Sigmoid colon (tissue), 7 donors: ENCODE data around the gene TBCD. TPM values are rescaled to one million over a fixed set of nuclear protein-coding genes. Genes with fewer than 3 reads are reported as not detected.

Experiments used
- DNase-seq: peaks from one replicate; pipeline ENCODE4 v3.0.0-alpha.2; 2019
- H3K27ac ChIP-seq, 4 donors: fragments of 200-600 bp; sonication (generic); one replicate each; pipeline ENCODE4 v1.5.1; 2016 to 2019; ENCODE audit warnings: mild to moderate bottlenecking in 1 of 4
- H3K27me3 ChIP-seq, 3 donors: fragments of 200-600 bp; sonication (generic); one replicate each; pipeline ENCODE4 v1.5.1; 2019; ENCODE audit warnings: mild to moderate bottlenecking in 1 of 3
- H3K36me3 ChIP-seq, 4 donors: fragments of 200-600 bp; sonication (generic); one replicate each; pipeline ENCODE4 v1.5.1; 2016 to 2019
- H3K4me1 ChIP-seq, 4 donors: fragments of 200-600 bp; sonication (generic); one replicate each; pipeline ENCODE4 v1.5.1; 2017 to 2019
- H3K4me3 ChIP-seq, 4 donors: fragments of 200-600 bp; sonication (generic); one replicate each; pipeline ENCODE4 v1.5.1; 2017 to 2019; ENCODE audit warnings: mild to moderate bottlenecking in 2 of 4, moderate library complexity in 1 of 4
- H3K9me3 ChIP-seq, 4 donors: fragments of 200-600 bp in 3 of 4; sonication (generic) in 3 of 4; one replicate each; pipeline versions ENCODE4 v1.5.1 to v1.6.1; 2013 to 2019
- CTCF ChIP-seq, 4 experiments: fragments of 450-650 bp in 3 of 4; fragments of 200-600 bp in 1 of 4; IDR thresholded peaks; one replicate each; pipeline ENCODE4 v1.5.1; 2016 to 2019; ENCODE audit warnings: antibody characterized with exemption in 4 of 4, mild to moderate bottlenecking in 3 of 4, moderate library complexity in 2 of 4
- EP300 ChIP-seq, 4 donors: sonication (generic); formaldehyde crosslinking; IDR thresholded peaks; one replicate each; pipeline ENCODE4 v1.6.1; 2017; ENCODE audit warnings: antibody characterized with exemption in 4 of 4
- POLR2A ChIP-seq, 2 donors: fragments of 450-650 bp; IDR thresholded peaks; one replicate each; pipeline ENCODE4 v1.6.1; 2016; ENCODE audit warnings: antibody characterized with exemption in 2 of 2, mild to moderate bottlenecking in 2 of 2, moderate library complexity in 2 of 2
- POLR2AphosphoS5 ChIP-seq, 4 donors: sonication (generic); formaldehyde crosslinking; IDR thresholded peaks; one replicate each; pipeline ENCODE4 v1.6.1; 2017; ENCODE audit warnings: antibody characterized with exemption in 4 of 4
- WGBS, 2 donors: extraction: QIAGEN DNeasy Blood & Tissue Kit; methylation state at CpG; one replicate each; pipeline ENCODE4 v1.1.7; 2013; 5-methylcytosine and 5-hydroxymethylcytosine counted together
- intact Hi-C: fragments of 100-400 bp; cut with DNase I; formaldehyde crosslinking; loops from one replicate; pipeline ENCODE4 v1.15.1; 2023
- polyA plus RNA-seq, 3 donors: library from polyadenylated mRNA; stranded (reverse); fragments of 200-250 nt; gene quantifications; one replicate each; pipeline ENCODE4 v1.2.3, GENCODE V29; 2013
- total RNA-seq, 4 donors: library from RNA; depleted of rRNA; stranded (reverse); fragments of >200 nt; gene quantifications; one replicate each; pipeline ENCODE4 v1.1.0, GENCODE V29; 2016
- donor health status: healthy with polysubstance abuse.
- donor health status: Bipolar disorder and iron deficiency.
- donor health status: healthy.

Gene TBCD
- total and polyA plus RNA-seq, 7 donors: 11.1 to 77.4 (median 34.2) TPM

GRCh38 chr17:82871776-82872561 lies 120.1 kb downstream of the TBCD start:
- H3K9me3 ChIP-seq: no peaks in the 10 kb centered on the region
- WGBS, 2 donors: 88 to 90% methylated on average over 41 of the region's 41 CpGs
- peaks cover 0 to 28% (median 14%) of the 10 kb centered on the region in 4 donors for H3K36me3 ChIP-seq
- H3K4me1 ChIP-seq: peaks cover 0 to 16% (median 12%) of the 10 kb centered on the region in 4 donors
- no peak for TF ChIP-seq POLR2AphosphoS5 (IDR thresholded peaks at IDR 0.05)
- no peak for TF ChIP-seq EP300 (IDR thresholded peaks at IDR 0.05)
- TF ChIP-seq POLR2A (IDR thresholded peaks at IDR 0.05): no peak
- TF ChIP-seq CTCF (IDR thresholded peaks at IDR 0.05): no peak
- H3K27ac ChIP-seq: peak overlapping the region in 1 of 4 donors; percentile 43
- H3K27me3 ChIP-seq: no peaks in the 10 kb centered on the region
- H3K4me3 ChIP-seq: no peak overlapping the region
- DNase-seq: no peak
- intact Hi-C loops: loop anchor here (10.0 kb wide), 1 partner anchor 183 kb away; no protein-coding TSS in a partner anchor

GRCh38 chr17:82872591-82873520 lies 121.0 kb downstream of the TBCD start:
- Histone ChIP-seq H3K27ac (no peak overlapping the region), H3K9me3 (no peaks in the 10 kb centered on the region), H3K4me1 (peaks cover 0 to 22% (median 19%) of the 10 kb centered on the region in 4 donors), H3K4me3 (no peak overlapping the region), H3K36me3 (peaks cover 0 to 28% (median 14%) of the 10 kb centered on the region in 4 donors), H3K27me3 (no peaks in the 10 kb centered on the region)
- intact Hi-C loops: loop anchor here (10.0 kb wide), 1 partner anchor 182 kb away; no protein-coding TSS in a partner anchor
- DNase-seq: peak; percentile 59
- TF ChIP-seq POLR2AphosphoS5 (IDR thresholded peaks at IDR 0.05) (no peak), EP300 (IDR thresholded peaks at IDR 0.05) (no peak), CTCF (IDR thresholded peaks at IDR 0.05) (no peak), POLR2A (IDR thresholded peaks at IDR 0.05) (no peak)
- 85 to 94% methylated on average over 33 of the region's 33 CpGs for WGBS, 2 donors

- Histone ChIP-seq H3K27me3 (no peaks in the 10 kb centered on the region), H3K9me3 (no peaks in the 10 kb centered on the region), H3K4me3 (no peak overlapping the region), H3K4me1 (peaks cover 0 to 22% (median 21%) of the 10 kb centered on the region in 4 donors), H3K36me3 (peaks cover 0 to 28% (median 14%) of the 10 kb centered on the region in 4 donors), H3K27ac (no peak overlapping the region)
- intact Hi-C loops: loop anchor here (10.0 kb wide), 1 partner anchor 181 kb away; no protein-coding TSS in a partner anchor
- no peak for TF ChIP-seq CTCF (IDR thresholded peaks at IDR 0.05)
- no peak for TF ChIP-seq EP300 (IDR thresholded peaks at IDR 0.05)
- TF ChIP-seq POLR2A (IDR thresholded peaks at IDR 0.05): no peak
- TF ChIP-seq POLR2AphosphoS5 (IDR thresholded peaks at IDR 0.05): no peak
- DNase-seq: no peak
- 95 to 96% methylated on average over 19 of the region's 19 CpGs for WGBS, 2 donors
Observed at GRCh38 chr17:82873521-82873920, 121.7 kb downstream of the TBCD start.

- Histone ChIP-seq H3K9me3 (no peaks in the 10 kb centered on the region), H3K36me3 (peaks cover 0 to 28% (median 14%) of the 10 kb centered on the region in 4 donors), H3K4me3 (no peak overlapping the region), H3K27me3 (no peaks in the 10 kb centered on the region), H3K27ac (no peak overlapping the region), H3K4me1 (peaks cover 0 to 24% (median 21%) of the 10 kb centered on the region in 4 donors)
- 88 to 89% methylated on average over 34 of the region's 34 CpGs for WGBS, 2 donors
- intact Hi-C loops: loop anchor here (2.0 to 10.0 kb wide), 2 partner anchors 91 to 181 kb away; no protein-coding TSS in a partner anchor
- peak; percentile 56 for DNase-seq
- TF ChIP-seq EP300 (IDR thresholded peaks at IDR 0.05): no peak
- no peak for TF ChIP-seq CTCF (IDR thresholded peaks at IDR 0.05)
- TF ChIP-seq POLR2A (IDR thresholded peaks at IDR 0.05): no peak
- TF ChIP-seq POLR2AphosphoS5 (IDR thresholded peaks at IDR 0.05): no peak
Observed at GRCh38 chr17:82874011-82874835, 122.4 kb downstream of the TBCD start.
